ENCODE results near the gene GRHL1.

GRCh38 chr2:9983401-9984216, 32.1 kb downstream of the GRHL1 start:
- TF ChIP-seq CTCF (IDR thresholded peaks at IDR 0.05) (no peak), ZFX (IDR thresholded peaks at IDR 0.05; ENCODE audit: borderline replicate concordance) (no peak)
